ENCODE results near the gene SPIRE2. TPM values are rescaled to one million over a fixed set of nuclear protein-coding genes. Genes with fewer than 3 reads are reported as not detected.
A peak's percentile ranks its signal among the peaks of the same experiment; 100 is the strongest.

The SPIRE2 gene
- total and polyA plus RNA-seq, 2 of the 13 experiments (the other 11 are each of a cell fraction or from before 2014, with no cell fraction given): 13.3 to 37.5 TPM

DNA sequence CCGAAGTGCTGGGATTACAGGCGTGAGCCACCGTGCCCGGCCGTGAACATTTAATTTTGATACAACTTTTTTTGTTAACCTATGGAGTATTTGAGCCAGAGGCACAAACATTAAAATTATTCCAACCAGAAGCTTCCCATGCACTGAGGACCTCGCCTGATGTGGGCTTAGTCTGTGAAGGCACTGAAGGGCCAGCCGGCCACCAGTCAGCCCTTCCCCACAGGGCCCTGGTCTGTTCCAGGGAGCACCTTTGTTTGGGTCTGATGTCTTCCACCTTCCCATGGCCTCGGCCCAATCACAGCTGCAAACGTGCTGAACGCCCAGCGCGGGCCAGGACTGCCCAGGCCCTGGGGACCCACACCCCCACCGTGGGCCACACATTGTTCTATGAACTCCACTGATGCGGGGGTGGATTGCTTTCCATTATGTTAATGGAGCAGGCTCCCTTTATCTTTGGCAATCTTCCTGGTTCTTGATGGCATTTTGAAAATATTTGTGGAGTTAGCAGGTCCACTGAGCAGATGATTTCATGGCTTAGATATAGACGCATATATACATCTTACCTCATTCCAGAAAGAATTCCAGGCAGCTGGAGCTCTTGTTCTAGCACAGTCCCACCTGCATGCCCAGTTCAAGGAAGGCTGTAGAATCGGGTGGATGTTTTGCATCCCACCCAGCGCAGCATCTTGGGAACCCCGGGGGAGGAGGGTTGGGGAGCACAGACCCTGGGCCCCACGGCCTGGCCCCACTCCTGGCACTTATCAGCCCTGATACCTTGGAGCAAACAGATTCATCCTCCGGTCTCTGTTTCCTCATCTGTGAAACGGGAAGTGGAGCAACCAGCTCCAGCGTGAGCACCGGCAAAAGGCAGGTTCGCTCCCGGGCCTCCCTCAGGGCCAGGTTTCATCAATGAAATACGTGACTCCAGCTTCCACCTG is 14.5 kb downstream of the SPIRE2 start (continued):
- TF ChIP-seq, protein P1, sequence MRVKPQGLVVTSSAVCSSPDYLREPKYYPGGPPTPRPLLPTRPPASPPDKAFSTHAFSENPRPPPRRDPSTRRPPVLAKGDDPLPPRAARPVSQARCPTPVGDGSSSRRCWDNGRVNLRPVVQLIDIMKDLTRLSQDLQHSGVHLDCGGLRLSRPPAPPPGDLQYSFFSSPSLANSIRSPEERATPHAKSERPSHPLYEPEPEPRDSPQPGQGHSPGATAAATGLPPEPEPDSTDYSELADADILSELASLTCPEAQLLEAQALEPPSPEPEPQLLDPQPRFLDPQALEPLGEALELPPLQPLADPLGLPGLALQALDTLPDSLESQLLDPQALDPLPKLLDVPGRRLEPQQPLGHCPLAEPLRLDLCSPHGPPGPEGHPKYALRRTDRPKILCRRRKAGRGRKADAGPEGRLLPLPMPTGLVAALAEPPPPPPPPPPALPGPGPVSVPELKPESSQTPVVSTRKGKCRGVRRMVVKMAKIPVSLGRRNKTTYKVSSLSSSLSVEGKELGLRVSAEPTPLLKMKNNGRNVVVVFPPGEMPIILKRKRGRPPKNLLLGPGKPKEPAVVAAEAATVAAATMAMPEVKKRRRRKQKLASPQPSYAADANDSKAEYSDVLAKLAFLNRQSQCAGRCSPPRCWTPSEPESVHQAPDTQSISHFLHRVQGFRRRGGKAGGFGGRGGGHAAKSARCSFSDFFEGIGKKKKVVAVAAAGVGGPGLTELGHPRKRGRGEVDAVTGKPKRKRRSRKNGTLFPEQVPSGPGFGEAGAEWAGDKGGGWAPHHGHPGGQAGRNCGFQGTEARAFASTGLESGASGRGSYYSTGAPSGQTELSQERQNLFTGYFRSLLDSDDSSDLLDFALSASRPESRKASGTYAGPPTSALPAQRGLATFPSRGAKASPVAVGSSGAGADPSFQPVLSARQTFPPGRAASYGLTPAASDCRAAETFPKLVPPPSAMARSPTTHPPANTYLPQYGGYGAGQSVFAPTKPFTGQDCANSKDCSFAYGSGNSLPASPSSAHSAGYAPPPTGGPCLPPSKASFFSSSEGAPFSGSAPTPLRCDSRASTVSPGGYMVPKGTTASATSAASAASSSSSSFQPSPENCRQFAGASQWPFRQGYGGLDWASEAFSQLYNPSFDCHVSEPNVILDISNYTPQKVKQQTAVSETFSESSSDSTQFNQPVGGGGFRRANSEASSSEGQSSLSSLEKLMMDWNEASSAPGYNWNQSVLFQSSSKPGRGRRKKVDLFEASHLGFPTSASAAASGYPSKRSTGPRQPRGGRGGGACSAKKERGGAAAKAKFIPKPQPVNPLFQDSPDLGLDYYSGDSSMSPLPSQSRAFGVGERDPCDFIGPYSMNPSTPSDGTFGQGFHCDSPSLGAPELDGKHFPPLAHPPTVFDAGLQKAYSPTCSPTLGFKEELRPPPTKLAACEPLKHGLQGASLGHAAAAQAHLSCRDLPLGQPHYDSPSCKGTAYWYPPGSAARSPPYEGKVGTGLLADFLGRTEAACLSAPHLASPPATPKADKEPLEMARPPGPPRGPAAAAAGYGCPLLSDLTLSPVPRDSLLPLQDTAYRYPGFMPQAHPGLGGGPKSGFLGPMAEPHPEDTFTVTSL (CRISPR knock-in tag; IDR thresholded peaks at IDR 0.05; ENCODE audit: borderline replicate concordance): no peak
- TF ChIP-seq ZNF17 (CRISPR knock-in tag; IDR thresholded peaks at IDR 0.05) (no peak), NR2C2 (CRISPR knock-in tag; IDR thresholded peaks at IDR 0.05; ENCODE audit: borderline replicate concordance) (no peak; the same call in 1 of the 2 replicates), YEATS4 (CRISPR knock-in tag; IDR thresholded peaks at IDR 0.05; ENCODE audit: borderline replicate concordance) (no peak), ZNF350 (CRISPR knock-in tag; IDR thresholded peaks at IDR 0.05; ENCODE audit: borderline replicate concordance, low read depth) (peak; percentile 9; the same call in 1 of the 2 replicates), RBM22 (optimal IDR thresholded peaks at IDR 0.05; ENCODE audit: low read length) (peak; percentile 35), AHR (CRISPR knock-in tag; IDR thresholded peaks at IDR 0.05) (no peak), NAIF1 (CRISPR knock-in tag; IDR thresholded peaks at IDR 0.05; ENCODE audit: borderline replicate concordance) (no peak), ZNF207 (IDR thresholded peaks at IDR 0.05; ENCODE audit: borderline replicate concordance) (no peak), ZKSCAN8 (CRISPR knock-in tag; IDR thresholded peaks at IDR 0.05; ENCODE audit: borderline replicate concordance) (no peak)
- TF ChIP-seq, protein P2, sequence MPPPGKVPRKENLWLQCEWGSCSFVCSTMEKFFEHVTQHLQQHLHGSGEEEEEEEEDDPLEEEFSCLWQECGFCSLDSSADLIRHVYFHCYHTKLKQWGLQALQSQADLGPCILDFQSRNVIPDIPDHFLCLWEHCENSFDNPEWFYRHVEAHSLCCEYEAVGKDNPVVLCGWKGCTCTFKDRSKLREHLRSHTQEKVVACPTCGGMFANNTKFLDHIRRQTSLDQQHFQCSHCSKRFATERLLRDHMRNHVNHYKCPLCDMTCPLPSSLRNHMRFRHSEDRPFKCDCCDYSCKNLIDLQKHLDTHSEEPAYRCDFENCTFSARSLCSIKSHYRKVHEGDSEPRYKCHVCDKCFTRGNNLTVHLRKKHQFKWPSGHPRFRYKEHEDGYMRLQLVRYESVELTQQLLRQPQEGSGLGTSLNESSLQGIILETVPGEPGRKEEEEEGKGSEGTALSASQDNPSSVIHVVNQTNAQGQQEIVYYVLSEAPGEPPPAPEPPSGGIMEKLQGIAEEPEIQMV (CRISPR knock-in tag; IDR thresholded peaks at IDR 0.05; ENCODE audit: low read depth): no peak
- TF ChIP-seq, protein P3, sequence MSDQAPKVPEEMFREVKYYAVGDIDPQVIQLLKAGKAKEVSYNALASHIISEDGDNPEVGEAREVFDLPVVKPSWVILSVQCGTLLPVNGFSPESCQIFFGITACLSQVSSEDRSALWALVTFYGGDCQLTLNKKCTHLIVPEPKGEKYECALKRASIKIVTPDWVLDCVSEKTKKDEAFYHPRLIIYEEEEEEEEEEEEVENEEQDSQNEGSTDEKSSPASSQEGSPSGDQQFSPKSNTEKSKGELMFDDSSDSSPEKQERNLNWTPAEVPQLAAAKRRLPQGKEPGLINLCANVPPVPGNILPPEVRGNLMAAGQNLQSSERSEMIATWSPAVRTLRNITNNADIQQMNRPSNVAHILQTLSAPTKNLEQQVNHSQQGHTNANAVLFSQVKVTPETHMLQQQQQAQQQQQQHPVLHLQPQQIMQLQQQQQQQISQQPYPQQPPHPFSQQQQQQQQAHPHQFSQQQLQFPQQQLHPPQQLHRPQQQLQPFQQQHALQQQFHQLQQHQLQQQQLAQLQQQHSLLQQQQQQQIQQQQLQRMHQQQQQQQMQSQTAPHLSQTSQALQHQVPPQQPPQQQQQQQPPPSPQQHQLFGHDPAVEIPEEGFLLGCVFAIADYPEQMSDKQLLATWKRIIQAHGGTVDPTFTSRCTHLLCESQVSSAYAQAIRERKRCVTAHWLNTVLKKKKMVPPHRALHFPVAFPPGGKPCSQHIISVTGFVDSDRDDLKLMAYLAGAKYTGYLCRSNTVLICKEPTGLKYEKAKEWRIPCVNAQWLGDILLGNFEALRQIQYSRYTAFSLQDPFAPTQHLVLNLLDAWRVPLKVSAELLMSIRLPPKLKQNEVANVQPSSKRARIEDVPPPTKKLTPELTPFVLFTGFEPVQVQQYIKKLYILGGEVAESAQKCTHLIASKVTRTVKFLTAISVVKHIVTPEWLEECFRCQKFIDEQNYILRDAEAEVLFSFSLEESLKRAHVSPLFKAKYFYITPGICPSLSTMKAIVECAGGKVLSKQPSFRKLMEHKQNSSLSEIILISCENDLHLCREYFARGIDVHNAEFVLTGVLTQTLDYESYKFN (CRISPR knock-in tag; conservative IDR thresholded peaks at IDR 0.05): peak; percentile 33; the same call in 1 of the 2 replicates
- TF ChIP-seq, protein P4, sequence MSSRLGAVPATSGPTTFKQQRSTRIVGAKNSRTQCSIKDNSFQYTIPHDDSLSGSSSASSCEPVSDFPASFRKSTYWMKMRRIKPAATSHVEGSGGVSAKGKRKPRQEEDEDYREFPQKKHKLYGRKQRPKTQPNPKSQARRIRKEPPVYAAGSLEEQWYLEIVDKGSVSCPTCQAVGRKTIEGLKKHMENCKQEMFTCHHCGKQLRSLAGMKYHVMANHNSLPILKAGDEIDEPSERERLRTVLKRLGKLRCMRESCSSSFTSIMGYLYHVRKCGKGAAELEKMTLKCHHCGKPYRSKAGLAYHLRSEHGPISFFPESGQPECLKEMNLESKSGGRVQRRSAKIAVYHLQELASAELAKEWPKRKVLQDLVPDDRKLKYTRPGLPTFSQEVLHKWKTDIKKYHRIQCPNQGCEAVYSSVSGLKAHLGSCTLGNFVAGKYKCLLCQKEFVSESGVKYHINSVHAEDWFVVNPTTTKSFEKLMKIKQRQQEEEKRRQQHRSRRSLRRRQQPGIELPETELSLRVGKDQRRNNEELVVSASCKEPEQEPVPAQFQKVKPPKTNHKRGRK (CRISPR knock-in tag; IDR thresholded peaks at IDR 0.05): no peak

Data from HepG2 (cell line).